Liver (tissue), 9 donors: Measurements from ENCODE around the gene PNLIPRP2. TPM values are rescaled to one million over a fixed set of nuclear protein-coding genes. Genes with fewer than 3 reads are reported as not detected.

ENCODE experiments used
- DNase-seq: peaks from one replicate; pipeline ENCODE4 v3.0.0-alpha.2; 2017; ENCODE audit warnings: low spot score
- H3K27ac ChIP-seq, 2 donors: one replicate each; pipeline ENCODE4 v1.7.0; 2013; ENCODE audit warnings: inconsistent platforms in 2 of 2, low read length in 2 of 2, control low read depth in 1 of 2, low read depth in 1 of 2, mild to moderate bottlenecking in 1 of 2
- H3K27me3 ChIP-seq, 4 donors: one replicate each; pipeline versions ENCODE4 v1.6.1 to v1.7.0; 2013; ENCODE audit warnings: low read length in 3 of 4, inconsistent platforms in 1 of 4, mild to moderate bottlenecking in 1 of 4, moderate library complexity in 1 of 4; ENCODE audit not compliant: control insufficient read depth in 4 of 4, insufficient read depth in 4 of 4
- H3K36me3 ChIP-seq, 4 donors: one replicate each; pipeline versions ENCODE4 v1.6.1 to v1.7.0; 2013; ENCODE audit warnings: low read length in 3 of 4, mild to moderate bottlenecking in 3 of 4, low read depth in 1 of 4, moderate library complexity in 1 of 4; ENCODE audit not compliant: control insufficient read depth in 4 of 4, insufficient read depth in 3 of 4
- H3K4me1 ChIP-seq, 4 donors: one replicate each; pipeline versions ENCODE4 v1.6.1 to v1.7.0; 2013; ENCODE audit warnings: low read length in 3 of 4, mild to moderate bottlenecking in 3 of 4, moderate library complexity in 1 of 4; ENCODE audit not compliant: control insufficient read depth in 4 of 4, insufficient read depth in 4 of 4
- H3K4me3 ChIP-seq, 3 donors: one replicate each; pipeline versions ENCODE4 v1.6.1 to v1.7.0; 2013; ENCODE audit warnings: low read length in 3 of 3, control low read depth in 1 of 3, low read depth in 1 of 3, mild to moderate bottlenecking in 1 of 3
- H3K9ac ChIP-seq, 2 donors: one replicate each; pipeline ENCODE4 v1.7.0; 2013; ENCODE audit warnings: low read length in 2 of 2, mild to moderate bottlenecking in 2 of 2, moderate library complexity in 2 of 2, control low read depth in 1 of 2, low read depth in 1 of 2
- H3K9me3 ChIP-seq, 4 donors: one replicate each; pipeline versions ENCODE4 v1.6.1 to v1.7.0; 2013; ENCODE audit warnings: low read length in 3 of 4; ENCODE audit not compliant: control insufficient read depth in 4 of 4
- FOXA1 ChIP-seq: IDR thresholded peaks from 2 replicates; pipeline ENCODE4 v1.6.1; 2016; ENCODE audit warnings: antibody characterized with exemption
- FOXA2 ChIP-seq: IDR thresholded peaks from 2 replicates; pipeline ENCODE4 v1.6.1; 2016; ENCODE audit warnings: antibody characterized with exemption
- GABPA ChIP-seq, 2 donors: IDR thresholded peaks in 1 of 2; conservative IDR thresholded peaks in 1 of 2; 2 replicates each; pipeline ENCODE4 v1.6.1; 2016; ENCODE audit warnings: antibody characterized with exemption in 2 of 2, mild to moderate bottlenecking in 1 of 2, moderate library complexity in 1 of 2
- HNF4A ChIP-seq, 2 donors: conservative IDR thresholded peaks; 2 replicates each; pipeline ENCODE4 v1.6.1; 2016; ENCODE audit warnings: antibody characterized with exemption in 2 of 2, mild to moderate bottlenecking in 2 of 2
- HNF4G ChIP-seq: IDR thresholded peaks from 2 replicates; pipeline ENCODE4 v1.6.1; 2016; ENCODE audit warnings: antibody characterized with exemption
- JUND ChIP-seq, 2 donors: IDR thresholded peaks; 2 replicates each; pipeline ENCODE4 v1.6.1; 2016; ENCODE audit warnings: antibody characterized with exemption in 2 of 2
- RAD21 ChIP-seq, 2 donors: IDR thresholded peaks; 2 replicates each; pipeline ENCODE4 v1.6.1; 2016; ENCODE audit warnings: antibody characterized with exemption in 2 of 2, mild to moderate bottlenecking in 2 of 2
- RXRA ChIP-seq, 2 donors: IDR thresholded peaks; 2 replicates each; pipeline ENCODE4 v1.6.1; 2017 to 2018; ENCODE audit warnings: antibody characterized with exemption in 2 of 2, mild to moderate bottlenecking in 1 of 2
- SP1 ChIP-seq: IDR thresholded peaks from 2 replicates; pipeline ENCODE4 v1.6.1; 2018; ENCODE audit warnings: antibody characterized with exemption, mild to moderate bottlenecking
- TAF1 ChIP-seq: conservative IDR thresholded peaks from 2 replicates; pipeline ENCODE4 v1.6.1; 2016; ENCODE audit warnings: antibody characterized with exemption, mild to moderate bottlenecking
- YY1 ChIP-seq: IDR thresholded peaks from 2 replicates; pipeline ENCODE4 v1.6.1; 2016; ENCODE audit warnings: antibody characterized with exemption, mild to moderate bottlenecking
- WGBS: extraction: QIAGEN DNeasy Blood & Tissue Kit; methylation state at CpG from one replicate; pipeline ENCODE4 v1.1.7; 2013; 5-methylcytosine and 5-hydroxymethylcytosine counted together
- polyA plus RNA-seq, 2 donors: library from polyadenylated mRNA; stranded (reverse) in 1 of 2; unstranded in 1 of 2; fragments of 200-250 nt in 1 of 2; fragments of >200 nt in 1 of 2; fragmentation: Nextera tagmentation in 1 of 2; extraction: Ambion mirVana in 1 of 2; gene quantifications; one replicate each; pipeline versions ENCODE4 v1.2.1 to v1.2.3, GENCODE V29; 2013 to 2015
- total RNA-seq, 2 donors: library from RNA; depleted of rRNA; stranded (reverse); fragments of >200 nt; gene quantifications; one replicate each; pipeline ENCODE4 v1.2.3, GENCODE V29; 2014
- TF ChIP-seq, protein P1 (sequence below): IDR thresholded peaks from 2 replicates; pipeline ENCODE4 v1.6.1; 2016; ENCODE audit warnings: antibody characterized with exemption, mild to moderate bottlenecking
- TF ChIP-seq, protein P2 (sequence below): IDR thresholded peaks from 2 replicates; pipeline ENCODE4 v1.6.1; 2016; ENCODE audit warnings: antibody characterized with exemption
- TF ChIP-seq, protein P3 (sequence below): fragments of 150-350 bp; IDR thresholded peaks from 2 replicates; pipeline ENCODE4 v1.5.1; 2017; ENCODE audit warnings: improper control_type of control experiment, low read depth, low read length; ENCODE audit not compliant: missing input control
- donor health status: healthy.
- donor health status: healthy.
- donor health status: healthy.
- donor health status: healthy.
- donor health status: healthy.

The PNLIPRP2 gene
- total and polyA plus RNA-seq, 4 donors = not detected

DNA sequence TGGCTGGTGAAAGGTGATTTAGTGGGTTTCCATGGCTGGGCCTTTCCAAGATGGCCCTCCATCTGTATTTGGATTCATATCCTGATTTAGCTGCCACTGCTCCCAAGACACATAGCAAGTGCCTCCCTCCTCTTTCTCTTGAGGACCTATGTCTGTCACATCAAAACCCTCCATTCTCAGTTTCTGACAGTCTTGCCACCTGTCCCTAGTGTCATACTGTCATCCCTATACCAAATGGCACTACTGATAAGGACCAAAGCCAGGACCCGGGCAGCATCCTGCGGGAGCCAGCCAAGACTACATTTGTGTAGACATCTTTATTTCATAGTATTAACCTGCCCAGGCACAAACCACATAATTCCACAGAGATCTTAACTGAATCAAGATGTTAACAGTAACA is 34.8 kb downstream of the PNLIPRP2 start:
- Histone ChIP-seq H3K36me3 (no peaks in the 10 kb centered on the region), H3K27ac (no peak overlapping the region), H3K9me3 (peaks cover 0 to 3% (median 0%) of the 10 kb centered on the region in 4 donors), H3K27me3 (peaks cover 0 to 8% (median 0%) of the 10 kb centered on the region in 4 donors), H3K4me3 (no peak overlapping the region), H3K4me1 (no peaks in the 10 kb centered on the region), H3K9ac (no peak overlapping the region)
- no peak for DNase-seq
- TF ChIP-seq RAD21 (IDR thresholded peaks at IDR 0.05) = no peak
- no peak for TF ChIP-seq JUND (IDR thresholded peaks at IDR 0.05)
- TF ChIP-seq, protein P1, sequence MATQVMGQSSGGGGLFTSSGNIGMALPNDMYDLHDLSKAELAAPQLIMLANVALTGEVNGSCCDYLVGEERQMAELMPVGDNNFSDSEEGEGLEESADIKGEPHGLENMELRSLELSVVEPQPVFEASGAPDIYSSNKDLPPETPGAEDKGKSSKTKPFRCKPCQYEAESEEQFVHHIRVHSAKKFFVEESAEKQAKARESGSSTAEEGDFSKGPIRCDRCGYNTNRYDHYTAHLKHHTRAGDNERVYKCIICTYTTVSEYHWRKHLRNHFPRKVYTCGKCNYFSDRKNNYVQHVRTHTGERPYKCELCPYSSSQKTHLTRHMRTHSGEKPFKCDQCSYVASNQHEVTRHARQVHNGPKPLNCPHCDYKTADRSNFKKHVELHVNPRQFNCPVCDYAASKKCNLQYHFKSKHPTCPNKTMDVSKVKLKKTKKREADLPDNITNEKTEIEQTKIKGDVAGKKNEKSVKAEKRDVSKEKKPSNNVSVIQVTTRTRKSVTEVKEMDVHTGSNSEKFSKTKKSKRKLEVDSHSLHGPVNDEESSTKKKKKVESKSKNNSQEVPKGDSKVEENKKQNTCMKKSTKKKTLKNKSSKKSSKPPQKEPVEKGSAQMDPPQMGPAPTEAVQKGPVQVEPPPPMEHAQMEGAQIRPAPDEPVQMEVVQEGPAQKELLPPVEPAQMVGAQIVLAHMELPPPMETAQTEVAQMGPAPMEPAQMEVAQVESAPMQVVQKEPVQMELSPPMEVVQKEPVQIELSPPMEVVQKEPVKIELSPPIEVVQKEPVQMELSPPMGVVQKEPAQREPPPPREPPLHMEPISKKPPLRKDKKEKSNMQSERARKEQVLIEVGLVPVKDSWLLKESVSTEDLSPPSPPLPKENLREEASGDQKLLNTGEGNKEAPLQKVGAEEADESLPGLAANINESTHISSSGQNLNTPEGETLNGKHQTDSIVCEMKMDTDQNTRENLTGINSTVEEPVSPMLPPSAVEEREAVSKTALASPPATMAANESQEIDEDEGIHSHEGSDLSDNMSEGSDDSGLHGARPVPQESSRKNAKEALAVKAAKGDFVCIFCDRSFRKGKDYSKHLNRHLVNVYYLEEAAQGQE = no peak
- TF ChIP-seq HNF4G = no peak
- TF ChIP-seq FOXA2 = no peak
- no peak for TF ChIP-seq TAF1
- TF ChIP-seq SP1 = no peak
- TF ChIP-seq, protein P2, sequence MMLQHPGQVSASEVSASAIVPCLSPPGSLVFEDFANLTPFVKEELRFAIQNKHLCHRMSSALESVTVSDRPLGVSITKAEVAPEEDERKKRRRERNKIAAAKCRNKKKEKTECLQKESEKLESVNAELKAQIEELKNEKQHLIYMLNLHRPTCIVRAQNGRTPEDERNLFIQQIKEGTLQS = no peak
- TF ChIP-seq, protein P3, sequence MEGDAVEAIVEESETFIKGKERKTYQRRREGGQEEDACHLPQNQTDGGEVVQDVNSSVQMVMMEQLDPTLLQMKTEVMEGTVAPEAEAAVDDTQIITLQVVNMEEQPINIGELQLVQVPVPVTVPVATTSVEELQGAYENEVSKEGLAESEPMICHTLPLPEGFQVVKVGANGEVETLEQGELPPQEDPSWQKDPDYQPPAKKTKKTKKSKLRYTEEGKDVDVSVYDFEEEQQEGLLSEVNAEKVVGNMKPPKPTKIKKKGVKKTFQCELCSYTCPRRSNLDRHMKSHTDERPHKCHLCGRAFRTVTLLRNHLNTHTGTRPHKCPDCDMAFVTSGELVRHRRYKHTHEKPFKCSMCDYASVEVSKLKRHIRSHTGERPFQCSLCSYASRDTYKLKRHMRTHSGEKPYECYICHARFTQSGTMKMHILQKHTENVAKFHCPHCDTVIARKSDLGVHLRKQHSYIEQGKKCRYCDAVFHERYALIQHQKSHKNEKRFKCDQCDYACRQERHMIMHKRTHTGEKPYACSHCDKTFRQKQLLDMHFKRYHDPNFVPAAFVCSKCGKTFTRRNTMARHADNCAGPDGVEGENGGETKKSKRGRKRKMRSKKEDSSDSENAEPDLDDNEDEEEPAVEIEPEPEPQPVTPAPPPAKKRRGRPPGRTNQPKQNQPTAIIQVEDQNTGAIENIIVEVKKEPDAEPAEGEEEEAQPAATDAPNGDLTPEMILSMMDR = no peak
- TF ChIP-seq HNF4A (conservative IDR thresholded peaks at IDR 0.05) = no peak
- TF ChIP-seq FOXA1 = no peak
- no peak for TF ChIP-seq RXRA (IDR thresholded peaks at IDR 0.05)
- WGBS = 86% methylated on average over 2 of the region's 2 CpGs

DNA sequence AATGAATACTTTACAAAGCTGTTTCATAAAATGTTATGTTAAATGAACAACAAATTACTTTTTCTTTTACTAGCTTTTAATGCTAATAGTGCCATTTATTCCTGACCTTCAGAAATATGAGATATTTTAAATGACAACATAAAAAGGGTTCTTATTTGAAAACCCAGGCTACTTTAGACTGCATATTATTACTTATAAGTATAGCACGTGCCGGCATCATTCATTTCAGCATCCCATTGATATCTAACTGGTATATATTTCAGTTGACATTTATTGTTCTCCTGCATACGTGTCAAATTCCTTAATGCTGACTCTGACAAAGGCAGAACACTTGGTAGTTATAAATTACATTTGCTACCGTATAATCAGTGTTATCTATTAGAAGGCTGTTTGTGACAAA is 35.3 kb downstream of the PNLIPRP2 start:
- no peak for DNase-seq
- Histone ChIP-seq H3K36me3 (no peaks in the 10 kb centered on the region), H3K4me3 (no peak overlapping the region), H3K9me3 (peaks cover 0 to 3% (median 0%) of the 10 kb centered on the region in 4 donors), H3K9ac (no peak overlapping the region), H3K4me1 (no peaks in the 10 kb centered on the region), H3K27ac (no peak overlapping the region), H3K27me3 (peaks cover 0 to 8% (median 0%) of the 10 kb centered on the region in 4 donors)
- no peak for TF ChIP-seq RAD21 (IDR thresholded peaks at IDR 0.05)
- no peak for TF ChIP-seq FOXA1
- TF ChIP-seq, protein P3 = no peak
- TF ChIP-seq JUND (IDR thresholded peaks at IDR 0.05) = no peak
- no peak for TF ChIP-seq TAF1
- no peak for TF ChIP-seq YY1
- no peak for TF ChIP-seq GABPA (IDR thresholded peaks at IDR 0.05 in 1 of 2, conservative IDR thresholded peaks at IDR 0.05 in 1 of 2)
- TF ChIP-seq FOXA2 = no peak
- TF ChIP-seq, protein P1 = no peak
- TF ChIP-seq HNF4G = no peak
- no peak for TF ChIP-seq SP1
- TF ChIP-seq, protein P2 = no peak
- 88% methylated on average over 4 of the region's 4 CpGs for WGBS
